HG02588 (cell line): Measurements from ENCODE around the gene ARNT2.
A peak's percentile ranks its signal among the peaks of the same experiment; 100 is the strongest.

Experiments
- ATAC-seq: cut with Tn5 transposase; IDR thresholded peaks from one replicate; pipeline ENCODE4 v1.9.1; 2021; ENCODE audit warnings: mild to moderate bottlenecking, moderate library complexity; ENCODE audit not compliant: unreplicated experiment

The ARNT2 gene

DNA sequence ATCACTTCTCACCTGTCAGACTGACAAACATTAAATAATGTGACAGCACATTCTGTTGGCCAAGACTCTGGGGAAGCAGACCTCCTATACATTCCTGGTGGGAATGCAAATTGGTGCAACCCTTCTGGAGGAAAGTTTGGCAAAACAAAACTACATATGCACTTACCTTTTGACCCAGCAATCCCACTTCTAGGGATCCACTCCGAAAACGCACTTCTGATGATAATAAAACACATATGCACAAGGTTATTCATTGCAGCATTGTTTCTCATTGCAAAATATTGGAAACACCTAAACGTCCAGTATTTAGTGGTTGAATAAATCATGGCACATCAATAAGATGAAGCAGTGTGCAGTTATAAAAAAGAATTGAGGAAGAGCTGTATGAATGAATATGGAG, 145.5 kb downstream of the ARNT2 start:
- ATAC-seq, result no peak

DNA sequence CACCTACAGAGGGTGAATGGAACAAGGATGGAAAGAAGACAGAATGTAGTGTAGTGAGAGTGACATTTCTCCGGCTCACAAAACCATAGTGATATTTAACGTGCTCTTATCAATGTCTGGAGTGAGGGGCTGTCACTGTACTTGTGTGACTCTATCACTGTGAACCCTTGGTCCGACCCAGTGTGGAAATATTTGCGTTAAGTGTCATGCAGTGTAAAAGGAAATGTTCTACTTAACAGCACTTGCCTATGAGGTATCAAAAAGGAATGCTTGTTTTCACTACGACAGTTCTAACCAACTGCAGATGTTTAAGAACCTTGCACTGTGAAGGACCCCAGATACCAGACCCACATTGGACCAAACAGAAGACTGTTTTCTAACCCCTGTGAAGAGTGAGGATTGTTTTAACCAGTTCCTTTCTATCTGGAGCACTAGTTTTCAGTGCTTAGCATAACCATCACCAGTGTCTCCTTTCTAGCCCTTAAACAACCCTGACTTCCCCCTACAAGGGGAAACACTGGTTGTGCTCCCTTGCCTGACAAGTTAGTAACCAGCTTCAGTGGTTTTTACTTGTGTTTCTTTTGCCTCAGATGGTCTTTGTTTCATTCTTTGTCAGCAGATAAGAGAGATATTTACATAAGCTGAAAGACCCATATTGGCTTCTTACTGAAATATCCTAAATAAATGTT, 146.2 kb downstream of the ARNT2 start:
- peak; percentile 57 for ATAC-seq

GRCh38 chr15:80550908-80551260, 146.7 kb downstream of the ARNT2 start:
- no peak for ATAC-seq

DNA sequence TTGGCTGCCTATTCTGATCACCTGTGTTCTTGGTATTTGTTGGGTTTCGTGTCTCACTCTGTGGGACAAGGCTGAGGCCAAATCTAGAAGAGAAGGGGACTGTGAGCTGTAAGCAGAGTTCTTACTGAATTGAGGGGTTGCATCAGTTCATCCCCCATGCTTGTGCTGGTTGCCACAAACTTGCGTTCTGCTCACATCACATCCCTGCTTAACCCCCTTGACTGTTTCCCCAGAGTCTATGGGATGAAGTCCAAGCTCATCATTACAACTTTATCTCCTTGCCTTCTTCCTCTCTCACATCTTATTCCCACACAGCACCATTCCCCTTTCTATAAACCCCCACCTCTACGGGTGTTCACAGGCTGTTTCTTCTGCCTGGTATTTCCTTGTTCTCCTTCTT, 147.2 kb downstream of the ARNT2 start:
- no peak for ATAC-seq

DNA sequence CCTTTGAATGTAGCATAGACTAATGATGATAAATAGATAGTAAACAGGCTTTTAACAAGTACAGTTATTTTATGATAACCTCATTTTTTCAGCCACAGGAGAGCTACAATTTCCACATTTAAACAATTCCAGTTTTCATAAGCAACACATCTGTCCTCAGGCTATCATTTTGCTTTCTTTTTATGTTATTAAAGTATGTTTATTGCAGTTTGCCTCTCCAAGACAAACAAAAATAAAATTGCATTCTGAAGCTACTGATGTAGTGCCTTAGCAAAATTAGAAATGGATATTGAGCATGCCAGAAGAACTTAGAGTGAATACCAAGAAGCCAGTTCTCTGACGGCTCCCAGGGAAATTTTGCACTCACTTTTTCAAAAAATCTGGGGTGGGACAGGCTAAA, 150.4 kb downstream of the ARNT2 start:
- ATAC-seq, result no peak

GRCh38 chr15:80556694-80557367, 152.6 kb downstream of the ARNT2 start:
- ATAC-seq, result no peak

GRCh38 chr15:80557441-80558234, 153.5 kb downstream of the ARNT2 start:
- no peak for ATAC-seq

- no peak for ATAC-seq
These were observed 154.6 kb downstream of the ARNT2 start for GRCh38 chr15:80558631-80559319.

GRCh38 chr15:80559320-80559693, 155.1 kb downstream of the ARNT2 start:
- ATAC-seq, result no peak

GRCh38 chr15:80559761-80560160, 155.6 kb downstream of the ARNT2 start:
- no peak for ATAC-seq

DNA sequence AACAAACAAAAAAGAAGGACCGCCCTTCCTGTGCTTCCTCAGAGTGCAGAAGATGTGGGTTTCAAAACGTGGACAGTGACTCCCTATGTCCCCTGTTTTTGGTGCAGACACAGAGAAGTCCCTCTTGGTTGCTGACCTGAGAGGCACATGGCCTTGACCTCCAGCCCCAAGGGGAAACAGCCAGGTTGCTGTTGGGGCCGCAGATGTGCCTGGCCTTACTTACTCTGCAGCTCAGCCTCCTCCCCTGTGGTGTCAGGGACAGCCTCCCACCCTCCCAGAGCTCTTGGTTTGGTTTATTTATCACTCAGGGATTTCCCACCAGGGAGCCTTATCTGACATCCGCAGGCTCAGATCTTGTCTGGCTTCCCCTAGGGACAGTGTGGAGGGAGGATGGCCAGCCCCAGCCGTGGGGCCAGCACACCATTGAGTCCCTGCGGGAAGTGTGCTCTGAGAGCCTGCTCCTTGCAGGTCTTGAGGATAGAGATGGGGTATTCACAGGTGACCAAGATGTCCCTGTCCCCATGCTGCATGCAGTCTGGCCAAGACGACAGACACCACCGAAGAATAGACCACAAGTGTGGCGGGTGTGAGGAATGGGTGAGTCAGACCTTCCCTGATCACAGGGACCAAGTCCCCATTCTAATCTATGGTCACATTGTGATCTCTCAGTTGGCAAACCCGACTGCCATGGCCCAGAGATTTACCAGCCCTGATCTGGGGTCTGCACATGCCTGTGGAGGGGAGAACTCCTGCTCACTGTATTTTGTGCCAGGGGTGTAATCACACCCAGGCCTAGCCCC, 156.6 kb downstream of the ARNT2 start:
- no peak for ATAC-seq

DNA sequence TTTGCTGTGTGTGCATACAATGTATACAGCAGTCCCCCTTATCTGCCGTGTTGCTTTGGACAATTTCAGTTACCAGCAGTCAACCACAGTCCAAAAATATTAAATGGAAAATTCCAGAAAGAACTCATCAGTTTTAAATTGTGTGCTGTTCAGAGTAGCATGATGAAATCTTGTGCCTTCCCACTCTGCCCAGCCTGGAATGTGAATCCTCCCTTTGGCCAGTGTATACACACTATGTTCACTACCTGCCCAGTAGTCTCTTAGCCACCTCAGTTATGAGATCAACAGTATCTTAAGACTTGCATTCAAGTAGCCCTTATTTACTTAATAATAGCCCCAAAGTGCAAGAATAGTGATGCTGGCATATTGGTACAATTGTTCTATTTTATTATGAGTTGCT, 157.3 kb downstream of the ARNT2 start:
- no peak for ATAC-seq

- ATAC-seq, result no peak
These were observed 157.9 kb downstream of the ARNT2 start for GRCh38 chr15:80562033-80562432.

GRCh38 chr15:80562846-80563245, 158.7 kb downstream of the ARNT2 start:
- ATAC-seq, result no peak

GRCh38 chr15:80563372-80563997, 159.3 kb downstream of the ARNT2 start:
- ATAC-seq, result no peak

DNA sequence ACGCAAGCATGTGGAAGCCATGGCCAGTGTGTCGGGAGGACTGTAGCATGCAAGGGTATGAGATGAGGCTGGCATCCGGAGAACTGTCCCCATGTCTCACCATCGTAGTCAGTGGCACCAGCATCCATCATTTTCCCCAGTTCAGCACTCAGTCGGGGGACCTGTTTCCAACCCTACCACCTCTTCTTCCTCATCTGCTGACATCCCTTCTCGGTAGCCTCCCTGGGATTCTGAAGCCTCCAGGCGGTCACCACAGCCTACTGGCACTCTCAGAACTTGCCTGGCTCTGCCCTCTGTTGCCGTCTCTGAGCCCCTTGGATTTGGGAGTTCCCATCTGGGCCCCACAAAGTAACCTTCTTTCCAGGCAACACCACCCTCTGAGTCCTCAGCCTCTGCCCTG, 159.9 kb downstream of the ARNT2 start:
- ATAC-seq, result no peak

DNA sequence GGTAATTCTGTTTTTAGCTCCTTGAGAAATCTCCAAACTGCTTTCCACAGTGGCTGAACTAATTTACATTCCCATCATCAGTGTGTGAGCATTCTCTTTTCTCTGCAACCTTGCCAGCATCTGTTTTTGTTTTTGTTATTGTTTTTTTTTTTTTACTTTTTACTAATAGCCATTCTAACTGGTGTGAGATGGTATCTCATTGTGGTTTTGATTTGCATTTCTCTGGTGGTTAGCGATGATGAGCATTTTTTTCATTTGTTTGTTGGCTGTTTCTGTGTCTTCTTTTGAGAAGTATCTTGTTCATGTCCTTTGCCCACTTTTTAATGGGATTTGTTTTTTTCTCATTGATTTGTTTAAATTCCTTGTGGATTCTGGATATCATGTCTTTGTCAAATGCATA, 161.2 kb downstream of the ARNT2 start:
- ATAC-seq, result no peak

- ATAC-seq, result no peak
These were observed 161.8 kb downstream of the ARNT2 start for GRCh38 chr15:80565988-80566387.

DNA sequence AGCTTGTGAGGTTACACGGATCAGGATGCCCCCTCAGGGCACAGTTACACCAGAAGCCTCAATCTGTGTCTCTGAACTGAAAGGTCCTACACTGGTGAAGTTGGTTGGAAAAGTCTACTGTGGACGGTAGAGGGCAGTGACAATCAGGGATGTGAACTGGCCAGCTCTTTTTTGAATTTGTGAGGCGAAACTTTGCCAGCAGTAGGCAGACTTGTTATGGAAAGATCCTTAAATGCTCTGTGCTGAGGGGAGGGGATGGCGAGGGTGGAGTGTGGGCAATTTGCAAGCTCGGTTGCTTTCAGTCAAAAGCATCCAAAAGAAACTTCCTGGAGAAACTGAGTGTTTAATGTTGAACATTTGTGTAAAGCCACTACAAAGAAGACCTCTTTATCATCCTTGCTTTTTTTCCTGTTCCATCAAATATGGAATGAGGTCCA, 163.6 kb downstream of the ARNT2 start:
- no peak for ATAC-seq

- ATAC-seq, result no peak
These were observed 164.1 kb downstream of the ARNT2 start for GRCh38 chr15:80568298-80568697.
